Jurkat, Clone E6-1 (cell line): ENCODE results near the gene MYOG.

Experiments used
- DNase-seq: peaks from one replicate; pipeline ENCODE4 v3.0.0-alpha.2; 2011; ENCODE audit warnings: low read depth, low spot score
- H3K4me3 ChIP-seq: 2 replicates; pipeline ENCODE4 v1.5.1; 2011; ENCODE audit warnings: mild to moderate bottlenecking, low read length, control low read depth, moderate library complexity

MYOG gene

GRCh38 chr1:203120325-203121153 is 34.7 kb upstream of the MYOG start:
- no peak for DNase-seq
- H3K4me3 ChIP-seq, result no peak overlapping the region

GRCh38 chr1:203117611-203118575 is 32.1 kb upstream of the MYOG start:
- no peak overlapping the region for H3K4me3 ChIP-seq

GRCh38 chr1:203116091-203116820 is 30.4 kb upstream of the MYOG start:
- DNase-seq, result no peak

More at GRCh38 chr1:203117611-203118575, 32.1 kb upstream of the MYOG start:
- no peak for DNase-seq

GRCh38 chr1:203114202-203114601 is 28.4 kb upstream of the MYOG start:
- no peak for DNase-seq
- H3K4me3 ChIP-seq, result no peak overlapping the region

More at GRCh38 chr1:203116091-203116820, 30.4 kb upstream of the MYOG start:
- no peak overlapping the region for H3K4me3 ChIP-seq

GRCh38 chr1:203113308-203113707 is 27.5 kb upstream of the MYOG start:
- no peak overlapping the region for H3K4me3 ChIP-seq
- no peak for DNase-seq

- DNase-seq, result no peak
- no peak overlapping the region for H3K4me3 ChIP-seq
Observed at GRCh38 chr1:203112475-203112874, 26.7 kb upstream of the MYOG start.

GRCh38 chr1:203104789-203105390 is 19.1 kb upstream of the MYOG start:
- no peak overlapping the region for H3K4me3 ChIP-seq
- DNase-seq, result no peak

GRCh38 chr1:203103829-203104495 is 18.1 kb upstream of the MYOG start:
- H3K4me3 ChIP-seq, result no peak overlapping the region
- DNase-seq, result no peak

GRCh38 chr1:203103216-203103615 is 17.4 kb upstream of the MYOG start:
- DNase-seq, result no peak
- H3K4me3 ChIP-seq, result no peak overlapping the region

- no peak for DNase-seq
- H3K4me3 ChIP-seq, result no peak overlapping the region
Observed at GRCh38 chr1:203101813-203102634, 16.2 kb upstream of the MYOG start.

GRCh38 chr1:203100516-203100869 is 14.7 kb upstream of the MYOG start:
- no peak for DNase-seq
- no peak overlapping the region for H3K4me3 ChIP-seq

GRCh38 chr1:203099805-203100515 is 14.1 kb upstream of the MYOG start:
- H3K4me3 ChIP-seq, result no peak overlapping the region
- DNase-seq, result no peak

- no peak for DNase-seq
- H3K4me3 ChIP-seq, result no peak overlapping the region
Observed at GRCh38 chr1:203098914-203099520, 13.2 kb upstream of the MYOG start.

GRCh38 chr1:203098445-203098844 is 12.6 kb upstream of the MYOG start:
- no peak for DNase-seq
- H3K4me3 ChIP-seq, result no peak overlapping the region

GRCh38 chr1:203097001-203097400 is 11.2 kb upstream of the MYOG start:
- DNase-seq, result no peak
- no peak overlapping the region for H3K4me3 ChIP-seq

GRCh38 chr1:203096566-203096965 is 10.8 kb upstream of the MYOG start:
- H3K4me3 ChIP-seq, result no peak overlapping the region
- no peak for DNase-seq
